Measurements from ENCODE around the gene PNMA8B.

The PNMA8B gene

GRCh38 chr19:46451352-46451751, 44.3 kb downstream of the PNMA8B start:
- DNase-seq = no peak

- DNase-seq = no peak
Observed at GRCh38 chr19:46450737-46451136, 44.9 kb downstream of the PNMA8B start.

- DNase-seq = no peak
Observed at GRCh38 chr19:46449228-46449627, 46.4 kb downstream of the PNMA8B start.

GRCh38 chr19:46448601-46449000, 47.1 kb downstream of the PNMA8B start:
- DNase-seq = no peak

GRCh38 chr19:46447824-46448223, 47.8 kb downstream of the PNMA8B start:
- no peak for DNase-seq

GRCh38 chr19:46447006-46447405, 48.7 kb downstream of the PNMA8B start:
- DNase-seq = no peak

- no peak for DNase-seq
Observed at GRCh38 chr19:46446021-46446420, 49.6 kb downstream of the PNMA8B start.

- no peak for DNase-seq
Observed at GRCh38 chr19:46442808-46443450, 52.7 kb downstream of the PNMA8B start.

GRCh38 chr19:46441866-46442265, 53.8 kb downstream of the PNMA8B start:
- DNase-seq = no peak

Data from stimulated activated CD4-positive, alpha-beta T cell treated with anti-CD3 and anti-CD28 coated beads, Interleukin-2, amount 100 ng/mL, for 24 hours (primary cell).